GM23338 (cell line): ENCODE results near the gene TRAIP. TPM values are rescaled to one million over a fixed set of nuclear protein-coding genes. Genes with fewer than 3 reads are reported as not detected.

ENCODE experiments used
- ATAC-seq: fragments of 200-7000 bp; cut with Tn5 transposase; 3 replicates; pipeline ENCODE4 v1.9.1; 2020
- DNase-seq: peaks from one replicate; pipeline ENCODE4 v3.0.0-alpha.2; 2015; ENCODE audit warnings: low spot score
- H2AFZ ChIP-seq: fragments of 200-600 bp; sonication (generic); 2 replicates; pipeline ENCODE4 v1.8.0; 2016; ENCODE audit warnings: antibody characterized with exemption, mild to moderate bottlenecking, moderate library complexity
- H3F3A ChIP-seq: fragments of 200-600 bp; sonication (generic); replicated peaks from 2 replicates; pipeline ENCODE4 v1.8.0; 2017; ENCODE audit warnings: antibody characterized with exemption, mixed run types, low read depth
- H3K27ac ChIP-seq: fragments of 200-600 bp; sonication (generic); 2 replicates; pipeline ENCODE4 v1.6.1; 2016; ENCODE audit warnings: low read depth
- H3K27me3 ChIP-seq: fragments of 200-600 bp; sonication (generic); 2 replicates; pipeline ENCODE4 v1.8.0; 2016; ENCODE audit warnings: mild to moderate bottlenecking, mixed run types, moderate library complexity; ENCODE audit not compliant: insufficient read depth
- H3K36me3 ChIP-seq: fragments of 200-600 bp; sonication (generic); 2 replicates; pipeline ENCODE4 v1.8.0; 2016; ENCODE audit warnings: mild to moderate bottlenecking; ENCODE audit not compliant: insufficient read depth
- H3K4me1 ChIP-seq: fragments of 200-600 bp; sonication (generic); 2 replicates; pipeline ENCODE4 v1.8.0; 2016; ENCODE audit warnings: mild to moderate bottlenecking, moderate library complexity; ENCODE audit not compliant: insufficient read depth
- H3K4me2 ChIP-seq: fragments of 200-600 bp; sonication (generic); 2 replicates; pipeline ENCODE4 v1.7.1; 2017; ENCODE audit warnings: mixed run types
- H3K4me3 ChIP-seq: fragments of 200-600 bp; sonication (generic); 2 replicates; pipeline ENCODE4 v1.6.1; 2016; ENCODE audit warnings: mixed run types
- H3K79me2 ChIP-seq: fragments of 200-600 bp; sonication (generic); replicated peaks from 2 replicates; pipeline ENCODE4 v1.8.0; 2017; ENCODE audit warnings: mild to moderate bottlenecking; ENCODE audit not compliant: insufficient read depth
- H3K9me2 ChIP-seq: fragments of 200-600 bp; sonication (generic); 2 replicates; pipeline ENCODE4 v1.8.0; 2017; ENCODE audit not compliant: insufficient read depth
- H4K20me1 ChIP-seq: fragments of 200-600 bp; sonication (generic); replicated peaks from 2 replicates; pipeline ENCODE4 v1.8.0; 2017; ENCODE audit warnings: mild to moderate bottlenecking; ENCODE audit not compliant: insufficient read depth
- H3K27ac Mint-ChIP-seq: 2 replicates; pipeline ENCODE4 v1.8.0; 2020; ENCODE audit warnings: inconsistent platforms, mild to moderate bottlenecking, moderate library complexity, mixed read lengths
- H3K27me3 Mint-ChIP-seq: 3 replicates; pipeline ENCODE4 v1.8.0; 2022; ENCODE audit warnings: low read depth, mild to moderate bottlenecking, moderate library complexity, mixed read lengths, inconsistent platforms; ENCODE audit not compliant: insufficient read depth, poor library complexity
- H3K36me3 Mint-ChIP-seq: 3 replicates; pipeline ENCODE4 v1.8.0; 2021; ENCODE audit warnings: low read depth, mild to moderate bottlenecking, inconsistent platforms, moderate library complexity, mixed read lengths
- H3K4me1 Mint-ChIP-seq: 3 replicates; pipeline ENCODE4 v1.8.0; 2020; ENCODE audit warnings: mild to moderate bottlenecking, inconsistent platforms, mixed read lengths
- H3K4me3 Mint-ChIP-seq: 3 replicates; pipeline ENCODE4 v1.8.0; 2021; ENCODE audit warnings: moderate library complexity, mild to moderate bottlenecking, inconsistent platforms, mixed read lengths
- H3K9me3 Mint-ChIP-seq: 3 replicates; pipeline ENCODE4 v1.8.0; 2020; ENCODE audit warnings: moderate library complexity, mild to moderate bottlenecking, inconsistent platforms, mixed read lengths
- CTCF ChIP-seq, 2 experiments: fragments of 200-600 bp in 1 of 2; sonication (generic) in 1 of 2; conservative IDR thresholded peaks; 2 replicates each; pipeline versions ENCODE4 v1.5.1 to v1.6.1; 2016 to 2017; ENCODE audit warnings: antibody characterized with exemption in 2 of 2, low read depth in 2 of 2, mild to moderate bottlenecking in 2 of 2, moderate library complexity in 1 of 2
- ETS1 ChIP-seq: IDR thresholded peaks from 2 replicates; pipeline ENCODE4 v1.6.1; 2016; ENCODE audit warnings: antibody characterized with exemption
- POLR2AphosphoS5 ChIP-seq: IDR thresholded peaks from 2 replicates; pipeline ENCODE4 v1.6.1; 2016; ENCODE audit warnings: antibody characterized with exemption, low read depth
- STAT1 ChIP-seq: IDR thresholded peaks from one replicate; pipeline ENCODE4 v1.6.1; 2016; ENCODE audit warnings: antibody characterized with exemption; ENCODE audit not compliant: unreplicated experiment
- polyA plus RNA-seq: library from polyadenylated mRNA; unstranded; fragments of >200 nt; fragmentation: Nextera tagmentation; extraction: Ambion mirVana; gene quantifications from 2 replicates; pipeline ENCODE4 v1.2.1, GENCODE V29; 2016
- total RNA-seq: library from RNA; depleted of rRNA; stranded (reverse); fragments of >200 nt; shearing (Covaris generic); gene quantifications from 2 replicates; pipeline ENCODE4 v1.2.3, GENCODE V29; 2014

The TRAIP gene
- total and polyA plus RNA-seq, 2 experiments from 2014 or later: 15.3 to 16.6 TPM

GRCh38 chr3:49804141-49805041 lies 52.0 kb downstream of the TRAIP start:
- peak overlapping the region; percentile 73 for H3K4me3 Mint-ChIP-seq
- no peaks in the 10 kb centered on the region for H3K9me3 Mint-ChIP-seq
- peaks cover 15% of the 10 kb centered on the region; the same call in 1 of the 2 replicates for H3F3A ChIP-seq
- H3K36me3 Mint-ChIP-seq: no peaks in the 10 kb centered on the region
- no peaks in the 10 kb centered on the region for H3K36me3 ChIP-seq
- no peak for DNase-seq
- no peak overlapping the region for H3K27ac Mint-ChIP-seq
- TF ChIP-seq ETS1 (no peak), POLR2AphosphoS5 (no peak), CTCF (conservative IDR thresholded peaks at IDR 0.05; ENCODE audit: low read depth in 2 of 2) (0 out of 4 replicates have a peak, but pooled peaks of 1 of the 2 experiments have one; percentile 3)
- no peaks in the 10 kb centered on the region for H3K9me2 ChIP-seq
- no peak overlapping the region for H3K27ac ChIP-seq
- H3K4me1 Mint-ChIP-seq: peaks cover 40% of the 10 kb centered on the region
- H3K4me1 ChIP-seq: peaks cover 34% of the 10 kb centered on the region
- H3K27me3 ChIP-seq: peaks cover 15% of the 10 kb centered on the region
- no peaks in the 10 kb centered on the region for H3K79me2 ChIP-seq
- H3K27me3 Mint-ChIP-seq: peaks cover 24% of the 10 kb centered on the region
- peak overlapping the region; percentile 99; the same call in 1 of the 2 replicates for H2AFZ ChIP-seq
- no peaks in the 10 kb centered on the region for H4K20me1 ChIP-seq
- no peak for ATAC-seq
- peak overlapping the region; percentile 93 for H3K4me3 ChIP-seq
- peak overlapping the region; percentile 99 for H3K4me2 ChIP-seq

GRCh38 chr3:49803465-49804140 lies 52.8 kb downstream of the TRAIP start:
- no peaks in the 10 kb centered on the region for H3K36me3 Mint-ChIP-seq
- Histone ChIP-seq H3F3A (peaks cover 15% of the 10 kb centered on the region; the same call in 1 of the 2 replicates), H3K27ac (no peak overlapping the region), H3K9me2 (no peaks in the 10 kb centered on the region), H3K27me3 (peaks cover 15% of the 10 kb centered on the region), H3K79me2 (no peaks in the 10 kb centered on the region), H3K4me3 (peak overlapping the region; percentile 93), H2AFZ (peak overlapping the region; percentile 99), H4K20me1 (no peaks in the 10 kb centered on the region), H3K36me3 (no peaks in the 10 kb centered on the region), H3K4me1 (peaks cover 34% of the 10 kb centered on the region), H3K4me2 (peak overlapping the region; percentile 99)
- DNase-seq (peak; percentile 76), ATAC-seq (peak; percentile 32)
- H3K9me3 Mint-ChIP-seq: no peaks in the 10 kb centered on the region
- H3K4me3 Mint-ChIP-seq: peak overlapping the region; percentile 73
- H3K4me1 Mint-ChIP-seq: peaks cover 40% of the 10 kb centered on the region
- peaks cover 24% of the 10 kb centered on the region for H3K27me3 Mint-ChIP-seq
- H3K27ac Mint-ChIP-seq: no peak overlapping the region
- TF ChIP-seq CTCF (conservative IDR thresholded peaks at IDR 0.05; ENCODE audit: low read depth in 2 of 2) (peak in 1 of 2 experiments; percentile 16; a peak in 1 of 4 replicates), STAT1 (no peak)
